IPS-NIHi7 (cell line): Measurements from ENCODE around the gene SELPLG.
"Not testable (repeated sequence)": the region's sequence is repeated elsewhere in the genome, so short reads cannot be mapped to it uniquely, and the experiment has no call there.

Experiments
- DNase-seq: peaks from one replicate; pipeline ENCODE4 v3.0.0; 2012; ENCODE audit warnings: mixed read lengths; ENCODE audit errors: extremely low spot score

The SELPLG gene

DNA sequence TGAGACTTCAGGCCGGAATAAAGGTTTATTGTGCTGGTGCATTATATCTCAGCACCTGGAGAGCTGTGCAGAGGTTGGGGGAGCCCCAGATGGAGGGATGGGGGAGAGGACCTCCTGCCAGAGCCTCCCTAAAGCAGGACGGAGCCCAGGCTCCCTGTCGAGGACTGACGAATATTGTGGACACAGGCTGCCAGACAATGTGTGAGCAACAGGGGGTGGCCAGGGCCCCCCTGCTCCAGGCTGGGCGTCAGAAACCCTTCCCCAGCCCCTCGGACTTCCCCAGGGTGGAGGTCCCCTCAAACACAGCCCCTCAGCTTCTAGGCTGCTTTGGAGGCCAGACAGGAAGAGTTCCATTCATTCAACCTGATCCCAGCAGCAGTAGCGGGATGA is 43.9 kb downstream of the SELPLG start:
- no peak for DNase-seq

GRCh38 chr12:108589028-108589839 is 44.5 kb downstream of the SELPLG start:
- DNase-seq, result no peak

GRCh38 chr12:108587826-108588225 is 45.9 kb downstream of the SELPLG start:
- DNase-seq, result no peak

DNA sequence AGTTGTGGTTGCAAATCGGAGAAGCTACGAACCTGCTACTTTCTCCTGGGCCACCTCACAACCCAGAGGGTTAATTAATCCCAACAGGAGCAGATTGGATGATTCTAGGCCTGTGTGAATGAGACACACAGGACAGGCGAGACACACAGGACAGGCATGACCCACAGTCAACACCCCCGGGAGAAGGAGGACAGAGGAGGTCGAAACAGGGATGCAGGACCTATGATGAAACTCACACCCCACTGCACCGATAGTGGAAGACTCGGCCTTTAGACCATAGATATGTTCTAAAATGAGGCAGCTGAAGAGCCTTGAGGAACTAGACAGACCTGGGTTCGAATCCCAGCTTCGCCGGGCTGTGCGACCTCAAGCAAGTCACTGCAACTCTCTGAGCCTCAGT is 47.4 kb downstream of the SELPLG start:
- no peak for DNase-seq

- no peak for DNase-seq
Observed at GRCh38 chr12:108585864-108586263, 47.8 kb downstream of the SELPLG start.

GRCh38 chr12:108584456-108585065 is 49.1 kb downstream of the SELPLG start:
- DNase-seq, result no peak

DNA sequence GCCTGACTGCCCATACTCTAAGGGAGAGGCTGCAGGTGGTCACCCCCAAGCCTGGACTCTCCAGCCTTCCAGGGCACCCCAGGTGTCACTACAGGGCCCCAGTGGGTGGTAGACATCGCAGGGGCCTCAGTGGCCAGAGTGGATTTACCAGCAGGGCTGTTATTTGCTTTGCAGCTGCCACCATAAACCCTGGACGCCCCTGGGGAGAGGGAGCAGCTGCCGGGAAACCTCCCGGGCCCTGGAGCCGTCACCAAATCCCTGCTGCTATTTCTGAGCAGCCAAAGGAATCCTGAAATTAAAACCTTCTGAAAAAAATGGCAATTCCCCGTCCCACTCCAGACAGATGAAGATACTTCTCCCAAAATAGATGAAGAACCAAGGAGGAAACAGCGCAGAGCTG is 49.7 kb downstream of the SELPLG start:
- no peak for DNase-seq

DNA sequence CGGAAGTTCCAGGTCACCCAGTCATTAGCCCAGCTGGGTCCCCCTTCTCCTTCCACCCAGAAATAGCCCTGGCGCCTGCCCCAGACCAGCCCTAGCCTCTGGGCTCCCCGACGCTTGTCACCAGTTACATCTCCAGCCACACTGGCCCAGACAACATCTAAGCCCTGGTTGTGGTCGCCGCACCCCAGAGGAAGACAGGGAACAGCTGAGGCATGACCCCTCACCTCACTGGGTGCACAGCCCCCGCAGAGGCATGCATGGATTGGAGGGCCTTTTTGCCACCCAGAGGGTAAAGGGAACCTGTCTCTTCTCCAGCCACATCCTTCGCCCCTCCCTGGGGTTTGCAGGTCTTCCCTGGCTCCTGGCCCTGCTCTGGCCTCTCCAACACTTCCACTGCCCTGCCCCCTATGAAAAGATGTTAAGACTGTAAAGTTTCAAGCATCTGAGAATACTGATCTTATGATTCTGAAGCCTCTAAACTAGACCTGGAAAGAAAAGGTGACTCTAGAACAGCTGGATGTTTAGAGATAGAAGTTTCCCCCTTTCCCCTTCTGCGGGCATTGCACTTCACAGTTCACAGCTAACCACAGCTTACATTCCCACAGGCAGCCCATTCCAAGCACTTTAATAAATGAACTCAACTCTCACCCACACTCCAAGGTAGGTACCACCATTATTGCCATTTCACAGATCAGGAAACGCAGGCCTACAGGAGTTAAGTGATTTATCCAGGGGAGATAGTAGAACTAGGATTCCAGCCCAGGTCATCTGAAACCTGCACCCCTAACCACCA is 50.5 kb downstream of the SELPLG start:
- no peak for DNase-seq

GRCh38 chr12:108582509-108582908 is 51.2 kb downstream of the SELPLG start:
- DNase-seq, result no peak

- no peak for DNase-seq
Observed at GRCh38 chr12:108581311-108582227, 52.1 kb downstream of the SELPLG start.

DNA sequence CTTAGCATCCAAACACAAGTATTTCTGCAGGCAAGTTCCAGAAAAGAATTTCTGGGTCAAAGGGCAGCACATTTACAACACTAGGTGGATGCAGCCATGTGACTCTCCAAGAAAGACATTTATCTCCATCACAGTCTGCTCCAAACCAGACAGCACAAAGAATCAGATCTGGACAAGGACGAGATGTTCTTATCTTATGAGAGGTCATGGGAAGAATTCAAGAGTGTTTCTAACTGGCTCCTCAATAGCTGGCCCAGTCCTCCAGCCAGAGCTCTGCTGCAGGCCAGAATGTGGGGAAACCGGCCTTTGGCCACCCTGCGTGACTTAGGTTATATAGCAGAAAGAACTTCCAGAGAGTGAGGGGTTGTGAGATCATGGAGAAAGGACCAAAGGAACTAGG is 53.2 kb downstream of the SELPLG start:
- DNase-seq, result no peak

- no peak for DNase-seq
Observed at GRCh38 chr12:108578813-108579212, 54.9 kb downstream of the SELPLG start.

DNA sequence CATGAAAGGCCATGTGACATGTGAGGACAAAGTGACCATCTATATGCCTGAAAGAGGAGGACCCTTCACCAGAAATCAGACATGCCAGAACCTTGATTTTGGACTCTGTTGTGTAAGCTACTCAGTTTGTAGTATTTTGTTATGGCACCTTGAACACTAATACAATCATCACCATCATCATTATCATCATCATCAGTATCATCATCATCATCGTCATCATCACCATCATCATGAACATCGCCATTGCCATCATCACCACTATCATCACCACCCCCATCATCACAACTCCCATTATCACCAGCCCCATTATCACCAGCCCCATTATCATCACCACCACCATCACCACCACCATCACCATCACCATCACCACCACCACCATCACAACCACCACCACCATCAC is 55.4 kb downstream of the SELPLG start:
- DNase-seq, result no peak

DNA sequence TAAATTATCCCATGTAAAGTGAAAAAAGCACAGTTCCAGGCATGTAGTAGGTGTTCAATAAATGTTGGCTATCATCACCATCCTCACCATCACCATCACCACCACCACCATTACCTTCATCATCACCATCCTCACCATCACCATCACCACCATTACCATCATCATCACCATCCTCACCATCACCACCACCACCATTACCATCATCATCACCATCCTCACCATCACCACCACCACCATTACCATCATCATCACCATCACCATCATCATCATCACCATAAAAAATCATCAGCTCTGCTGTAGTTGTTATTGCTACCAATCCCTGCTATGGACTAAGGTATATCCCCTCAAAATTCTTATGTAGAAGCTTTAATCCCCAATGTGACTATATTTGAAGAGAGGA is 56.2 kb downstream of the SELPLG start:
- no peak for DNase-seq

DNA sequence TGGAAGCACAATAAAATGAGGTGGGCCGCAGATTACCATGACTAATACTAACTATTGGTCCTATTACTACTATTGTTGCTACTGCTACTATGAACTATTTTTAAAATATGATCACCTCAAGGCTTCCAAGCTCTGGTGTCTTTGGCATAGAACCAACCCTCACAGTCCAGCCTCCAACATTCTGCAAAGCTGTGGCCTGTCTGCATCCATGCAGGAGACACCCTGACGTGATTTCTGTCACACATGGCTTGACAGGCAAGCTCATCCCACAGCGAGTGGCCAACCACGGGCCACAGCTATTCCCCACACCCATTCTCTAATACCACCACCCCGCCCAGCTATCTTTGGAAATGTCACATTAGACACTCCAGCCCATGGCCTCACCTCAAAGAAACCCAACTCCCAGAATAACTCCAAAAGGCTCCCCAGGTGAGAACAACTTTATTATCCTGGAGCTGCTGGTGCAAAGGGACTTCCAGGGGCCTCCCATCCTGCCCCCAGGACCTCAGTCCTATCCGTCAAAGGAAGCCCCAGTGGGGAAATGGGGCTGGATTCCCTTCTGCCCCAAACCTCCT is 56.9 kb downstream of the SELPLG start:
- no peak for DNase-seq

GRCh38 chr12:108575199-108575912 is 58.3 kb downstream of the SELPLG start:
- no peak for DNase-seq

DNA sequence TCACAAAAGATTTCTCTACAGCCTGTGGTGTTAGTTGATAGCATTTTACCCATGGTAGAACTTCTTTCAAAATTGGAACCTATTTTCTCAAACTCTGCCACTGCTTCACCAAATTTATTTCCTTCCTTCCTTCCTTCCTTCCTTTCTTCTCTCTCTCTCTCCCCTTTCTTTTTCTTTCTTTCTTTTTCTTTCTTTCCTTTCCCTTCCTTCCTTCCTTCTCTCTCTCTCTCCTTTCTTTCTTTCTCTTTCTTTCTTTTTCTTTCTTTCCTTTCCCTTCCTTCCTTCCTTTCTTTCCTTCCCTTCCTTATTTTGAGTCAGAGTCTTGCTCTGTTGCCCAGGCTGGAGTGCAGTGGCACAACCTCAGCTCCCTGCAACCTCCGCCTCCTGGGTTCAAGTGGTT is 59.4 kb downstream of the SELPLG start:
- DNase-seq, result not testable (repeated sequence)

DNA sequence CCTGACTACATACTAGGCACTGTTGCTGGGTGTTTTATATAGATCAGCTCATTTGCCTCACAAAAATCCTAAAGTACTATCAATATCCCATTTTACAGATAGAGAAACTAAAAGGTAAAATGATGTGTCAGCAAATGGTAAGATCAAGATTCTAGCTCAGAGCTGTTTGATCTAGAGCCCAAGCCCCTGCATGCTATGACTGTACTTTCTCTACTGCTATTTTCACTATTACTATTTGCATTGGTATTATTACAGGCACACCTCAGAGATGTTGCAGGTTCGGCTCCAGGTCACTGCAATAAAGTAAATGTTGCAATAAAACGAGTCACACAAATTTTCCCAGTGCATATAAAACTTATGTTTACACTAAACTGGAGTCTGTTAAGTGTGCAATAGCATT is 60.4 kb downstream of the SELPLG start:
- DNase-seq, result no peak

- no peak for DNase-seq
Observed at GRCh38 chr12:108572166-108572790, 61.4 kb downstream of the SELPLG start.
